NK-92 (cell line): ENCODE data around the gene METTL18.
"Not testable (repeated sequence)": the region's sequence is repeated elsewhere in the genome, so short reads cannot be mapped to it uniquely, and the experiment has no call there.

Source experiments
- DNase-seq: peaks from one replicate; lab custom pipeline; 2025; ENCODE audit not compliant: unreplicated experiment; lab: John Stamatoyannopoulos, UW

METTL18 gene

GRCh38 chr1:169794530-169795416, at the start of gene METTL18:
METTL18 (minus strand) TSS chr1:169794907; CDS start chr1:169793695, 1,212 bp downstream.
- DNase-seq, result peak; percentile 46

- DNase-seq, result no peak
Observed at GRCh38 chr1:169838942-169839341, 44.2 kb upstream of the METTL18 start.

GRCh38 chr1:169836198-169836597, 41.5 kb upstream of the METTL18 start:
- DNase-seq, result no peak

- DNase-seq, result no peak
Observed at GRCh38 chr1:169835647-169836046, 40.9 kb upstream of the METTL18 start.

GRCh38 chr1:169834869-169835268, 40.2 kb upstream of the METTL18 start:
- no peak for DNase-seq

- DNase-seq, result no peak
Observed at GRCh38 chr1:169833179-169833901, 38.6 kb upstream of the METTL18 start.

GRCh38 chr1:169829671-169830070, 35.0 kb upstream of the METTL18 start:
- DNase-seq, result no peak

GRCh38 chr1:169824153-169824552, 29.4 kb upstream of the METTL18 start:
- no peak for DNase-seq

GRCh38 chr1:169821500-169821899, 26.8 kb upstream of the METTL18 start:
- no peak for DNase-seq

GRCh38 chr1:169816617-169817016, 21.9 kb upstream of the METTL18 start:
- no peak for DNase-seq

GRCh38 chr1:169814265-169814664, 19.6 kb upstream of the METTL18 start:
- DNase-seq, result no peak

- no peak for DNase-seq
Observed at GRCh38 chr1:169812131-169812530, 17.4 kb upstream of the METTL18 start.

GRCh38 chr1:169811418-169812035, 16.8 kb upstream of the METTL18 start:
- DNase-seq, result not testable (repeated sequence)

- DNase-seq, result no peak
Observed at GRCh38 chr1:169809370-169810095, 14.8 kb upstream of the METTL18 start.

- DNase-seq, result no peak
Observed at GRCh38 chr1:169804941-169805340, 10.2 kb upstream of the METTL18 start.

- no peak for DNase-seq
Observed at GRCh38 chr1:169802888-169803287, 8.2 kb upstream of the METTL18 start.

- DNase-seq, result no peak
Observed at GRCh38 chr1:169797281-169797680, 2.6 kb upstream of the METTL18 start.

- DNase-seq, result no peak
Observed at GRCh38 chr1:169796274-169796810, 1.6 kb upstream of the METTL18 start.

GRCh38 chr1:169795687-169796086, 980 bp upstream of the METTL18 start:
- DNase-seq, result no peak

- no peak for DNase-seq
Observed at GRCh38 chr1:169793730-169794129, 977 bp downstream of the METTL18 start.

- DNase-seq, result no peak
Observed at GRCh38 chr1:169788402-169788801, 6.3 kb downstream of the METTL18 start.
